Suprapubic skin (tissue), 4 donors: ENCODE results near the gene RBM45. TPM values are rescaled to one million over a fixed set of nuclear protein-coding genes. Genes with fewer than 3 reads are reported as not detected.

Experiments
- DNase-seq, 2 donors: peaks; one replicate each; pipeline ENCODE4 v3.0.0-alpha.2; 2019; ENCODE audit warnings: low spot score in 2 of 2
- H3K27ac ChIP-seq: fragments of 200-600 bp; sonication (generic); one replicate; pipeline ENCODE4 v1.5.1; 2019
- H3K27me3 ChIP-seq: fragments of 200-600 bp; sonication (generic); one replicate; pipeline ENCODE4 v1.5.1; 2019
- H3K36me3 ChIP-seq: fragments of 200-600 bp; sonication (generic); one replicate; pipeline ENCODE4 v1.5.1; 2019
- H3K4me1 ChIP-seq: fragments of 200-600 bp; sonication (generic); one replicate; pipeline ENCODE4 v1.5.1; 2019
- H3K4me3 ChIP-seq: fragments of 200-600 bp; sonication (generic); one replicate; pipeline ENCODE4 v1.5.1; 2019; ENCODE audit warnings: mild to moderate bottlenecking
- H3K9me3 ChIP-seq: fragments of 200-600 bp; sonication (generic); one replicate; pipeline ENCODE4 v1.5.1; 2019
- EP300 ChIP-seq: sonication (generic); formaldehyde crosslinking; IDR thresholded peaks from one replicate; pipeline ENCODE4 v1.6.1; 2017; ENCODE audit warnings: antibody characterized with exemption
- POLR2A ChIP-seq, 2 donors: fragments of 450-650 bp; IDR thresholded peaks; one replicate each; pipeline ENCODE4 v1.6.1; 2017; ENCODE audit warnings: antibody characterized with exemption in 2 of 2, mild to moderate bottlenecking in 2 of 2, moderate library complexity in 2 of 2
- POLR2AphosphoS5 ChIP-seq, 3 donors: sonication (generic); formaldehyde crosslinking; IDR thresholded peaks; one replicate each; pipeline ENCODE4 v1.6.1; 2017; ENCODE audit warnings: antibody characterized with exemption in 3 of 3
- WGBS: methylation state at CpG from one replicate; pipeline ENCODE4 v1.1.5; 2018; 5-methylcytosine and 5-hydroxymethylcytosine counted together
- total RNA-seq, 4 donors: library from RNA; depleted of rRNA; stranded (reverse); fragments of >200 nt; gene quantifications; one replicate each; pipeline ENCODE4 v1.1.0, GENCODE V29; 2016
- TF ChIP-seq, protein P1 (sequence below), 2 donors: fragments of 200-600 bp in 1 of 2; fragments of 450-650 bp in 1 of 2; sonication (generic) in 1 of 2; IDR thresholded peaks; one replicate each; pipeline ENCODE4 v1.5.1; 2016 to 2019; ENCODE audit warnings: antibody characterized with exemption in 2 of 2, mild to moderate bottlenecking in 1 of 2, moderate library complexity in 1 of 2

Gene RBM45
- total RNA-seq, 4 donors from 2014 or later: 7.0 to 11.7 (median 10.5) TPM

GRCh38 chr2:178106053-178106452 is 6.2 kb upstream of the RBM45 start:
- no peak for TF ChIP-seq POLR2A (IDR thresholded peaks at IDR 0.05)
- no peak for TF ChIP-seq POLR2AphosphoS5 (IDR thresholded peaks at IDR 0.05)
- TF ChIP-seq, protein P1, sequence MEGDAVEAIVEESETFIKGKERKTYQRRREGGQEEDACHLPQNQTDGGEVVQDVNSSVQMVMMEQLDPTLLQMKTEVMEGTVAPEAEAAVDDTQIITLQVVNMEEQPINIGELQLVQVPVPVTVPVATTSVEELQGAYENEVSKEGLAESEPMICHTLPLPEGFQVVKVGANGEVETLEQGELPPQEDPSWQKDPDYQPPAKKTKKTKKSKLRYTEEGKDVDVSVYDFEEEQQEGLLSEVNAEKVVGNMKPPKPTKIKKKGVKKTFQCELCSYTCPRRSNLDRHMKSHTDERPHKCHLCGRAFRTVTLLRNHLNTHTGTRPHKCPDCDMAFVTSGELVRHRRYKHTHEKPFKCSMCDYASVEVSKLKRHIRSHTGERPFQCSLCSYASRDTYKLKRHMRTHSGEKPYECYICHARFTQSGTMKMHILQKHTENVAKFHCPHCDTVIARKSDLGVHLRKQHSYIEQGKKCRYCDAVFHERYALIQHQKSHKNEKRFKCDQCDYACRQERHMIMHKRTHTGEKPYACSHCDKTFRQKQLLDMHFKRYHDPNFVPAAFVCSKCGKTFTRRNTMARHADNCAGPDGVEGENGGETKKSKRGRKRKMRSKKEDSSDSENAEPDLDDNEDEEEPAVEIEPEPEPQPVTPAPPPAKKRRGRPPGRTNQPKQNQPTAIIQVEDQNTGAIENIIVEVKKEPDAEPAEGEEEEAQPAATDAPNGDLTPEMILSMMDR (IDR thresholded peaks at IDR 0.05): no peak
- no peak for TF ChIP-seq EP300
- no peak for DNase-seq
- 46% methylated on average over 2 of the region's 2 CpGs for WGBS

DNA sequence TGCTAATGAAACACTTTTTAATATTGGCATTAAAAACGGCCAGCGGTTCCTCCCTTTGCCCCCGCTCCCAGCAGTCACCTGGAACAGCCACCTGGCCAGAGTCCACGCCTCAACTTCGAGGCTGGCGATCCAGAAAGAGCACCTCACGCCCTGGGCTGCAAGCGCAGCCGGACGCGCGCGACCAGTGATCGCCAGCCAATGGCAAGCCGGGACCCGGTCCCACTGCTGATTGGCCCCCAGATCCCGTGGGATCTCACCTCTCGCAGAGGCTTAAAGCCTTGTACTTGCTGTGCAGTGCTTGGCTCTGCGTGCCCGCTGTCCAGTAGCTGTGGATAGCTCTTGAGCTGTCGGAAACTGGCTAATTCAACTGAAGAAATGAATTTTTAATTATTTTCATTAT is 4.1 kb upstream of the RBM45 start:
- Histone ChIP-seq H3K9me3 (no peaks in the 10 kb centered on the region), H3K27ac (no peak overlapping the region), H3K27me3 (no peaks in the 10 kb centered on the region), H3K36me3 (no peaks in the 10 kb centered on the region), H3K4me1 (peaks cover 13% of the 10 kb centered on the region), H3K4me3 (no peak overlapping the region)
- TF ChIP-seq EP300: no peak
- TF ChIP-seq POLR2AphosphoS5 (IDR thresholded peaks at IDR 0.05): no peak
- TF ChIP-seq POLR2A (IDR thresholded peaks at IDR 0.05): no peak
- TF ChIP-seq, protein P1 (IDR thresholded peaks at IDR 0.05): no peak
- DNase-seq: no peak
- 90% methylated on average over 14 of the region's 21 CpGs for WGBS

More at GRCh38 chr2:178106053-178106452, 6.2 kb upstream of the RBM45 start:
- no peaks in the 10 kb centered on the region for H3K9me3 ChIP-seq
- H3K27ac ChIP-seq: no peak overlapping the region
- no peaks in the 10 kb centered on the region for H3K36me3 ChIP-seq
- no peaks in the 10 kb centered on the region for H3K27me3 ChIP-seq
- no peak overlapping the region for H3K4me3 ChIP-seq
- H3K4me1 ChIP-seq: no peaks in the 10 kb centered on the region

DNA sequence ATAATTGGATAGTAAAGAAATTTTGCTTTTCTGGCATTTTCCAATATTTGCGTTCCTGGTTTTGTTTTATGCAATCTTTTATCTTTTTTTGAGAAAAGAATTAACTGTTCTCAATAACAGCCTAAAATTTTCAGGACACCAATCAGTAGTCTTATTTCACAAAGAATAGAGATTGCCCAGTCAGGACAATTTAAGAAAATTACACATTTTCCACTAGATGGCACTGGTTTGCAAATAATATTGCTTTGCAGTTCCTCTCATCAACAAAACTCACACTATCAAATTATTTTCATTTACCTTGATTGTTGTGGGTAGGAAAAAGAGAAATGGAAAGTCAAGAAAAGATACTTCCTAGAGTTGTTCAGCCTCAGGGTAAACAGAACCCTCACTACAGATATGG is 2.4 kb upstream of the RBM45 start:
- no peak for DNase-seq
- Histone ChIP-seq H3K4me1 (peaks cover 22% of the 10 kb centered on the region), H3K27ac (no peak overlapping the region), H3K9me3 (no peaks in the 10 kb centered on the region), H3K27me3 (no peaks in the 10 kb centered on the region), H3K36me3 (no peaks in the 10 kb centered on the region), H3K4me3 (no peak overlapping the region)
- TF ChIP-seq, protein P1 (IDR thresholded peaks at IDR 0.05): peak in 1 of 2 donors; percentile 41
- TF ChIP-seq POLR2AphosphoS5 (IDR thresholded peaks at IDR 0.05): no peak
- 25% methylated on average over 1 of the region's 1 CpG for WGBS

- H3K4me1 ChIP-seq: peaks cover 22% of the 10 kb centered on the region
- H3K36me3 ChIP-seq: no peaks in the 10 kb centered on the region
- WGBS: 65% methylated on average over 4 of the region's 4 CpGs
- TF ChIP-seq, protein P1 (IDR thresholded peaks at IDR 0.05): no peak
- TF ChIP-seq POLR2A (IDR thresholded peaks at IDR 0.05) (no peak), EP300 (no peak), POLR2AphosphoS5 (IDR thresholded peaks at IDR 0.05) (no peak)
- no peaks in the 10 kb centered on the region for H3K27me3 ChIP-seq
- H3K27ac ChIP-seq: no peak overlapping the region
- no peak overlapping the region for H3K4me3 ChIP-seq
- DNase-seq: no peak
- no peaks in the 10 kb centered on the region for H3K9me3 ChIP-seq
Observed at GRCh38 chr2:178110681-178111080, 1.6 kb upstream of the RBM45 start.

DNA sequence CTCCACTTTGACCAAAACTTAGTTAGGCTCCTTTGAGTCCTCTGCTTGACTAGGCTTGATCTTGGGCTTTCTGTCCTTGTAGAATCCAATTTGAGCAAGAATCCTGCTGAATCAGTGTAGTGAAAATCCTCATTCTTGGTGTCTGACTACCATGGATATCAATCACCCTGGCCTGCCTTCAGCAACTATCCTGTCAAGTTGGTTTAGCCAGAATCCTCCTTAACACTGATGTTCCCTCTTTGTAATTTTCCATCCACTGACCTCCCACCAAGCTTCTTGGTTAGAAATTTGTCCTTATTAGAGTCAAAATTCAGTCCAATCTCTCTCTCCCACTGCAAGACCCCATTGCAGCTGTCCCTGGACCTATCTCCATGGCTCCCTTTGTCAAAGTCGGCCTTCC is 494 bp upstream of the RBM45 start:
- H3K27ac ChIP-seq: peak overlapping the region; percentile 72
- 62% methylated on average over 1 of the region's 1 CpG for WGBS
- H3K9me3 ChIP-seq: no peaks in the 10 kb centered on the region
- DNase-seq: no peak
- TF ChIP-seq, protein P1 (IDR thresholded peaks at IDR 0.05): no peak
- H3K36me3 ChIP-seq: no peaks in the 10 kb centered on the region
- peak overlapping the region; percentile 86 for H3K4me3 ChIP-seq
- H3K27me3 ChIP-seq: no peaks in the 10 kb centered on the region
- H3K4me1 ChIP-seq: peaks cover 22% of the 10 kb centered on the region
